ENCODE measurements around the gene ZNF407. TPM values are rescaled to one million over a fixed set of nuclear protein-coding genes. Genes with fewer than 3 reads are reported as not detected.

ZNF407 gene
- total RNA-seq, 1 experiment from 2014 or later: 7.6 TPM

DNA sequence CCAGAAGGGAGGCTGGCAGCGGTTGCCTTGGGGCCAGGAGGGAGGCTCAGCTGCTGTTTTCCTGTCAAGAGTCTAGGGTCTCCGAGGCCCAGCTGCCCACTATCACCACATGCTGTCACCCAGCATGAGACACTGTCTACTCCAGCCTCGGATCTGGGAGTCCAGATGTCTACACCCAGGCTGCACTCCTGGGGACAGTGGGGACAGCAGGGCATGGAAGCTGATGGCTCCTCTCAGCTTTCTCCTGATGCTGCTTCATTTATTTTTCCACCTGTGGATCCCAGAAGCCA lies 477.3 kb downstream of the ZNF407 start:
- H3K9me3 ChIP-seq (ENCODE audit: control insufficient read depth in 1 of 2, insufficient read depth in 1 of 2, low read depth in 1 of 2, low read length in 2 of 2): peaks cover 7 to 14% of the 10 kb centered on the region in 2 experiments; a peak in 3 of 4 replicates
- POLR2A ChIA-PET: no interaction called here
- CTCF ChIA-PET: no interaction called here
- no peak overlapping the region for H3K4me3 ChIP-seq (replicated peaks in 1 of 2; ENCODE audit: low read depth in 1 of 2, low read length in 2 of 2)
- RAD21 ChIA-PET (ENCODE audit: low non-redundant PET in 1 of 2, low total read pairs in 2 of 2, uncharacterized antibody in 2 of 2, unreplicated experiment in 2 of 2): no interaction called here
- H2AFZ ChIP-seq (ENCODE audit: low read depth, low read length, poor library complexity, severe bottlenecking): no peak overlapping the region
- H3K4me1 ChIP-seq (ENCODE audit: control insufficient read depth in 1 of 2, insufficient read depth in 2 of 2, low read length in 2 of 2): peaks cover 7 to 22% of the 10 kb centered on the region in 2 experiments
- no peak for ATAC-seq
- BruUV-seq (replicated peaks): no TSS peak
- no peaks in the 10 kb centered on the region for H4K20me1 ChIP-seq (ENCODE audit: insufficient read depth)
- DNase-seq (ENCODE audit: low read depth, low spot score): no peak
- TF ChIP-seq EZH2 (IDR thresholded peaks at IDR 0.05) (no peak), POLR2AphosphoS5 (IDR thresholded peaks at IDR 0.05; ENCODE audit: low read depth, low read length) (no peak), SRF (IDR thresholded peaks at IDR 0.05; ENCODE audit: low read depth) (no peak), TCF7L2 (IDR thresholded peaks at IDR 0.05; ENCODE audit: borderline replicate concordance, extremely low read depth, insufficient read depth, insufficient read length) (no peak), CBX3 (IDR thresholded peaks at IDR 0.05; ENCODE audit: low read depth) (no peak), ZNF274 (IDR thresholded peaks at IDR 0.05; ENCODE audit: low read depth, low read length) (no peak), SIN3A (IDR thresholded peaks at IDR 0.05; ENCODE audit: low read depth) (no peak), ZFX (IDR thresholded peaks at IDR 0.05) (no peak)
- TF ChIP-seq, protein P1, sequence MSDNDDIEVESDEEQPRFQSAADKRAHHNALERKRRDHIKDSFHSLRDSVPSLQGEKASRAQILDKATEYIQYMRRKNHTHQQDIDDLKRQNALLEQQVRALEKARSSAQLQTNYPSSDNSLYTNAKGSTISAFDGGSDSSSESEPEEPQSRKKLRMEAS (IDR thresholded peaks at IDR 0.05): no peak
- TF ChIP-seq, protein P2, sequence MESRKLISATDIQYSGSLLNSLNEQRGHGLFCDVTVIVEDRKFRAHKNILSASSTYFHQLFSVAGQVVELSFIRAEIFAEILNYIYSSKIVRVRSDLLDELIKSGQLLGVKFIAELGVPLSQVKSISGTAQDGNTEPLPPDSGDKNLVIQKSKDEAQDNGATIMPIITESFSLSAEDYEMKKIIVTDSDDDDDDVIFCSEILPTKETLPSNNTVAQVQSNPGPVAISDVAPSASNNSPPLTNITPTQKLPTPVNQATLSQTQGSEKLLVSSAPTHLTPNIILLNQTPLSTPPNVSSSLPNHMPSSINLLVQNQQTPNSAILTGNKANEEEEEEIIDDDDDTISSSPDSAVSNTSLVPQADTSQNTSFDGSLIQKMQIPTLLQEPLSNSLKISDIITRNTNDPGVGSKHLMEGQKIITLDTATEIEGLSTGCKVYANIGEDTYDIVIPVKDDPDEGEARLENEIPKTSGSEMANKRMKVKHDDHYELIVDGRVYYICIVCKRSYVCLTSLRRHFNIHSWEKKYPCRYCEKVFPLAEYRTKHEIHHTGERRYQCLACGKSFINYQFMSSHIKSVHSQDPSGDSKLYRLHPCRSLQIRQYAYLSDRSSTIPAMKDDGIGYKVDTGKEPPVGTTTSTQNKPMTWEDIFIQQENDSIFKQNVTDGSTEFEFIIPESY (IDR thresholded peaks at IDR 0.05; ENCODE audit: extremely low read depth, insufficient replicate concordance, low read length): no peak
- intact Hi-C loops (cut with micrococcal nuclease): no loop called here
- H3K9ac ChIP-seq (ENCODE audit: low read length): no peak overlapping the region
- H3K27me3 ChIP-seq (ENCODE audit: insufficient read depth, low read length): no peaks in the 10 kb centered on the region
- H3K4me2 ChIP-seq (ENCODE audit: low read length): no peak overlapping the region
- H3K79me2 ChIP-seq (ENCODE audit: insufficient read depth, low read length): no peaks in the 10 kb centered on the region
- H3K36me3 ChIP-seq (ENCODE audit: control insufficient read depth in 1 of 2, insufficient read depth in 2 of 2, low read length in 2 of 2): no peaks in the 10 kb centered on the region
- H3K9me2 ChIP-seq (ENCODE audit: insufficient read depth): no peaks in the 10 kb centered on the region
- no peak overlapping the region for H3K27ac ChIP-seq (ENCODE audit: low read depth, low read length)
